GM21360 (cell line): ENCODE data around the gene TLN1.

Experiments
- ATAC-seq: cut with Tn5 transposase; IDR thresholded peaks from one replicate; pipeline ENCODE4 v1.9.1; 2021; ENCODE audit warnings: mild to moderate bottlenecking, moderate library complexity; ENCODE audit not compliant: unreplicated experiment

The TLN1 gene

GRCh38 chr9:35687306-35687705 lies 44.7 kb downstream of the TLN1 start:
- ATAC-seq, result no peak

DNA sequence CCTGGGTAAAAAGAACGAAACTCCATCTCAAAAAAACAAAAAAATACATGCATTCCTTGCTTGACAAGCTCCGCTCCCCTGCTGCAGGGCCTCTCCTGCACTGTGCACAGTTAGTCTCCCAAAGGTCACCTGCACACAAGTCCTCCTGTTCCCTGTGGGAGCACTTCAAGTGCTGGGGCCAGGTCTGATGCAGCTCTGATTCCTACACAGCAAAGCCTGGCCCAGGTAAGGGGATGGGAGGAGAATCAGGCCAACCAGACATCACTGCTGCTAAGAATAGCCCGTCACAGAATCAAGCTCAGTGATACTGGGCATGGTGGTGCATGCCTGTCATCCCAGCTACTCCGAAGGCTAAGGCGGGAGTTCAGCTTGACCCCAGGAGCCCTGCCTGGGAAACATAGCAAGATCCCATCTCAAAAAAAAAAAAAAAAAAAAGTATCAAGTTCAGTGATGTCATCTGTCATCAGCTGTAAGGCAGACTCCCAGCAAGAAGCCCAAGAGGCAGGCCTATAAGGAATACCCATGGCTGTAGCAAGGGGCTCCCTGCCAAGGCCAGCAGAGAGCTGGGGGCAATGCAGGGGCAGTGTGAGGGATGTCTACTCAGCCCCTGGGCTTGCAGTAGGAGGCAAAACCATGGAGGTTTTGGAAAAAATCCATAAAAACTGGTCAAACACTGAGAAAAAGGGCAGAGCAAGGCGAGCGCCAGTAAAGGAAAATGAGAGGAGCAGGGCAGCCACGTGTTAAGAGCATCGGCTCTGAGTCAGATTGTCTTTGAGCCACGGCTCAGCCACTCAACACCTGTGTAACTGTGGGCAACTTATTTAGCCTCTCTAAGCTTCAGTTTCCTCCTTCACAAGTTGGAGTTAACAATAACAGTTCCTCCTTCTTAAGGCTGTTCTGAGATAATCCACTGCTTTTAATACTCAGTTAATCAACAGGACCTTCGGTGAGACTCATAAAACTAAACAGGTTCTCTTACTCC lies 45.5 kb downstream of the TLN1 start:
- ATAC-seq, result no peak

GRCh38 chr9:35685506-35685905 lies 46.5 kb downstream of the TLN1 start:
- ATAC-seq, result no peak

DNA sequence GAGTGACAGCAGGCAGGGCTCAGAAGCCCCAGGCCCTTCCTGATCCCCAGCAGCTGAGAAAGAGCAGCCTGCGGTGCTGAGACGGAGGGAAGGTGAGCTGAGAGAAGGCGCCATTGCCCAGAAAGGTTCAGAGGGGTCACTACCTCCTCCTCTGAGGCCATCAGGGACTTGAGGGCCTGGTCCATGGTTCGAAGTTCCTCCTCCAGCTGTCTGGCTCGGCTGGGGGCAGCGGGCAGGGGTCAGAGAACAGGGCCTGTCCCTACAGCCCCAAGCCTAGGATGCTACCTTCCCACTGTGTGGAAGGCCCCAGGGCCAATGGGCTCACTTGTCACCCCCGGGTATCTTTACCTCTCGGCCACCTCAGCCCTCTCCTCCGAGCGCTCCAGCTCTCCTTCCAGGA lies 47.1 kb downstream of the TLN1 start:
- ATAC-seq, result no peak

DNA sequence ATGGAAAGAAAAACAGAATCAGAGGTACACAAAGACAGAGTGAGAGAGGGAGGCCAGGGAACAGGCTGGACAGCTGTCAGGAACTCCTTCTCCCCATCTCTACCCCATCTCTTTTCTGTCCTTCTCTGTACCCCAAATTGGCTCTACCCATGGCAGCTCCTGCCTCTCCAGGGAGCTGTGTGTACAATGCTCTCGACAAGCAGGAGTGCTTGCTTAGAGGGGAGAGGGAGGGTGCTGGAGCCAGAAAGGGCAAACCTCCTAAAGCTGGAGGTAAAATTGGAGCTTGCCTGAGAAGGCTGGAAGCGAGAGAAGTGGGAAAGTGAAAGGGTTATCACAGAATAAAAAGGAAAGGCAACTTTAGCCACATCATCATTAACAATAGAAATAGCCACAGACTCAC lies 48.7 kb downstream of the TLN1 start:
- no peak for ATAC-seq

GRCh38 chr9:35682520-35683315 lies 49.3 kb downstream of the TLN1 start:
- ATAC-seq, result no peak

- ATAC-seq, result no peak
Measured at GRCh38 chr9:35682051-35682450, 49.9 kb downstream of the TLN1 start.

- ATAC-seq, result no peak
Measured at GRCh38 chr9:35681341-35682002, 50.5 kb downstream of the TLN1 start.

DNA sequence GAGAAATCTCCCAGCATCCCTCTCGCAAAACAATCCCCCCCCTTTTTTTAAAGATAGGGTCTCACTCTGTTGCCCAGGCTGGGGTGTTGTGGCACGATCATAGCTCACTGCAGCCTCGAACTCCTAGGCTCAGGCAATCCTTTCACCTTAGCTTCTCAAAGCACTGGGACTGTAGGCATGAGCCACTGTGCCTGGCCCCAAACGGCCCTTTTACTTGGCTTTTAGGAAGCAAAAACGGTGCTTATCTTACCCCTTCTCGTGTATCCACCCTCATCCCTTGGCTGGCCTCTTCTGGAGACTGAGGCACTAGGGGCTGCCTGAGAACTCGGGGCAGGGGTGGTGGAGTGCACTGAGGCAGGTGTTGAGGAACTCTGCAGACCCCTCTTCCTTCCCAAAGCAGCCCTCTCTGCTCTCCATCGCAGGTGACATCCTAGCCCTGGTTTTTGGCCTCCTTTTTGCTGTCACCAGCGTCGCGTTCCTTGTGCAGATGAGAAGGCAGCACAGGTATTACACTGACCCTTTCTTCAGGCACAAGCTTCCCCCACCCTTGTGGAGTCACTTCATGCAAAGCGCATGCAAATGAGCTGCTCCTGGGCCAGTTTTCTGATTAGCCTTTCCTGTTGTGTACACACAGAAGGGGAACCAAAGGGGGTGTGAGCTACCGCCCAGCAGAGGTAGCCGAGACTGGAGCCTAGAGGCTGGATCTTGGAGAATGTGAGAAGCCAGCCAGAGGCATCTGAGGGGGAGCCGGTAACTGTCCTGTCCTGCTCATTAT lies 51.5 kb downstream of the TLN1 start:
- no peak for ATAC-seq

DNA sequence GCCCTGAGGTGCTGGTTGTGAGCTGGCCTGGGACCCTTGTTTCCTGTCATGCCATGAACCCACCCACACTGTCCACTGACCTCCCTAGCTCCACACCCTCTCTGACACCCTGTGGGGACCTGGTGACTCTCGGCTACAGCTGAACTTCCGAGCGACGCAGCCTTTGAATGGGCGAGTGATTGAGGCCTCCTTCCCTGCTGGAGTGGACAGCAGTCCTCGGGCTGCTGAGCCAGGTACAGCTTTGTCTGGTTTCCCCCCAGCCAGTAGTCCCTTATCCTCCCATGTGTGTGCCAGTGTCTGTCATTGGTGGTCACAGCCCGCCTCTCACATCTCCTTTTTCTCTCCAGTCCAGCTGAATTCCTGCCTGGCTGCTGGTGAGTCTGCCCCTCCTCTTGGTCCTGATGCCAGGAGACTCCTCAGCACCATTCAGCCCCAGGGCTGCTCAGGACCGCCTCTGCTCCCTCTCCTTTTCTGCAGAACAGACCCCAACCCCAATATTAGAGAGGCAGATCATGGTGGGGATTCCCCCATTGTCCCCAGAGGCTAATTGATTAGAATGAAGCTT lies 52.1 kb downstream of the TLN1 start:
- no peak for ATAC-seq

DNA sequence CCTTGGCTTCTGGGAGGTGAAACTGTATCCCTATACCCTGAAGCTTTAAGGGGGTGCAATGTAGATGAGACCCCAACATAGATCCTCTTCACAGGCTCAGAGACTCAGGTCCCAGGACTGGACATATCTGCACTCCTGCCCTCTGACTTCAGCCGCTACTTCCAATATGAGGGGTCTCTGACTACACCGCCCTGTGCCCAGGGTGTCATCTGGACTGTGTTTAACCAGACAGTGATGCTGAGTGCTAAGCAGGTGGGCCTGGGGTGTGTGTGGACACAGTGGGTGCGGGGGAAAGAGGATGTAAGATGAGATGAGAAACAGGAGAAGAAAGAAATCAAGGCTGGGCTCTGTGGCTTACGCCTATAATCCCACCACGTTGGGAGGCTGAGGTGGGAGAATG lies 52.9 kb downstream of the TLN1 start:
- no peak for ATAC-seq

GRCh38 chr9:35675732-35676392 lies 56.1 kb downstream of the TLN1 start:
- ATAC-seq, result no peak

GRCh38 chr9:35675204-35675603 lies 56.8 kb downstream of the TLN1 start:
- ATAC-seq, result no peak

DNA sequence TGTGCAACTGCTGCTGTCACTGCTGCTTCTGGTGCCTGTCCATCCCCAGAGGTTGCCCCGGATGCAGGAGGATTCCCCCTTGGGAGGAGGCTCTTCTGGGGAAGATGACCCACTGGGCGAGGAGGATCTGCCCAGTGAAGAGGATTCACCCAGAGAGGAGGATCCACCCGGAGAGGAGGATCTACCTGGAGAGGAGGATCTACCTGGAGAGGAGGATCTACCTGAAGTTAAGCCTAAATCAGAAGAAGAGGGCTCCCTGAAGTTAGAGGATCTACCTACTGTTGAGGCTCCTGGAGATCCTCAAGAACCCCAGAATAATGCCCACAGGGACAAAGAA lies 58.0 kb downstream of the TLN1 start:
- ATAC-seq, result no peak

GRCh38 chr9:35673132-35674024 lies 58.6 kb downstream of the TLN1 start, which contains the start of gene CA9:
Gene CA9 (plus strand): TSS chr9:35673928. CDS start chr9:35673960, 32 bp downstream.
- ATAC-seq, result no peak

- ATAC-seq, result no peak
Measured at GRCh38 chr9:35669331-35670145, 62.5 kb downstream of the TLN1 start.

DNA sequence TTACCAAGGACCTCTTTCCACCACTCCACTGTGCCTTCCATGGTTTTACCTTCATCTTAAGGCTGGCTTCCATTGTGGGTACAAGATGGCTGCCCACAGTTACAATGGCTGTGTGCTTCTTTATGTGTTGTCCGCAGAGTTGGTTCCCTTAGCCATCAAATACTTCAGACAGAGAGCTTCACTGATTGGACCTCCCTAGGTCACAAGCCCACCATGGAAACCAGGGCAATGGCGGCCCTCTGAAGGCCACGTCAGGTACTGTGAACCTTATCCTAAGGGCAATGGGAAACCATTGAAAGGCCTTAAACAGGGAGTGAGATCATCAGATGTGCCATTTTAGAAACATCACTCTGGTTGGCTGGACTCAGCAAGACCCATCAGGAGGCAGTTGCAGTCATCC lies 64.1 kb downstream of the TLN1 start:
- no peak for ATAC-seq

DNA sequence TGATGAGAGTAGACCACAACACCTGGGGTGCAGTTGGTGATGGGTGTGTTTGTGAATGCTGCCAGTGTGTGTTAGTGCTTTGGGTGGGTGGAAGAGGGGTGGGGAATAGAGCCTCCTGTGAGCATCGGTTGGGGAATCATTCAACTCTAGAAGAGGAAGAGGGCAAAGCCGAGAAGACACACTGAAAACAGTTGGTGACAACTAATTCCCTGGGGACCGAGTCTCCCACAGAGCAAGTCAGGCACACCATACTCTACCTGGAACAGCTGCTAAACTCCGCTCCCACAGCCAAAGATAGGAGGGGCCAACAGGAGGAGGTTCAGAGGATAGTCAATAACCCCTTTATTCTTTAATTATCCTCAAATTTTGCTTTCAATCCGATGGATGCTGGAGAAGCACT lies 65.4 kb downstream of the TLN1 start:
- ATAC-seq, result no peak
